PC-9 (cell line): ENCODE results near the gene STK32B. TPM values are rescaled to one million over a fixed set of nuclear protein-coding genes. Genes with fewer than 3 reads are reported as not detected.

Experiments
- BruUV-seq: library from RNA; stranded (reverse); fragments of 400-500 nt; replicated peaks from 2 replicates; lab custom pipeline; 2021; lab: Mats Ljungman, UMichigan
- CTCF ChIA-PET: fragments of 300-600 bp; sonication (Branson Sonifier 250); formaldehyde crosslinking; loops from one replicate; lab custom pipeline; 2022; ENCODE audit warnings: antibody characterized with exemption; lab: Charles Lee
- POLR2A ChIA-PET: fragments of 300-600 bp; sonication (Branson Sonifier 250); formaldehyde crosslinking; loops from one replicate; lab custom pipeline; 2022; ENCODE audit warnings: antibody characterized with exemption; ENCODE audit not compliant: unreplicated experiment; lab: Charles Lee
- DNase-seq, 2 experiments: peaks; one replicate each; pipeline versions ENCODE4 v3.0.0 to v3.0.0-alpha.2; 2015 to 2022; ENCODE audit warnings: mixed read lengths in 1 of 2
- H2AFZ ChIP-seq: fragments of 200-600 bp; sonication (generic); 2 replicates; pipeline ENCODE4 v1.8.1; 2017; ENCODE audit warnings: antibody characterized with exemption
- H3F3A ChIP-seq: fragments of 200-600 bp; sonication (generic); 2 replicates; pipeline ENCODE4 v1.8.1; 2017; ENCODE audit warnings: antibody characterized with exemption, mild to moderate bottlenecking, low read depth; ENCODE audit not compliant: insufficient read depth
- H3K27ac ChIP-seq: fragments of 200-600 bp; sonication (generic); 2 replicates; pipeline ENCODE4 v1.6.1; 2016; ENCODE audit warnings: mixed run types
- H3K27me3 ChIP-seq: fragments of 200-600 bp; sonication (generic); 2 replicates; pipeline ENCODE4 v1.6.1; 2016; ENCODE audit warnings: low read depth, mixed run types; ENCODE audit not compliant: insufficient read depth
- H3K36me3 ChIP-seq: fragments of 200-600 bp; sonication (generic); 2 replicates; pipeline ENCODE4 v1.6.1; 2016; ENCODE audit warnings: low read depth, mixed run types
- H3K4me1 ChIP-seq: fragments of 200-600 bp; sonication (generic); replicated peaks from 2 replicates; pipeline ENCODE4 v1.6.1; 2016; ENCODE audit warnings: mixed run types; ENCODE audit not compliant: insufficient read depth
- H3K4me2 ChIP-seq: fragments of 200-600 bp; sonication (generic); 2 replicates; pipeline ENCODE4 v1.6.1; 2017; ENCODE audit warnings: mixed run types
- H3K4me3 ChIP-seq: fragments of 200-600 bp; sonication (generic); 2 replicates; pipeline ENCODE4 v1.6.1; 2016; ENCODE audit warnings: mixed run types
- H3K79me2 ChIP-seq: fragments of 200-600 bp; sonication (generic); 2 replicates; pipeline ENCODE4 v1.6.1; 2017; ENCODE audit warnings: low read depth, mixed run types
- H3K9me2 ChIP-seq: fragments of 200-600 bp; sonication (generic); 2 replicates; pipeline ENCODE4 v1.8.1; 2017; ENCODE audit warnings: mild to moderate bottlenecking; ENCODE audit not compliant: insufficient read depth
- H3K9me3 ChIP-seq: fragments of 200-600 bp; sonication (generic); 2 replicates; pipeline ENCODE4 v1.8.1; 2016; ENCODE audit warnings: low read depth; ENCODE audit not compliant: insufficient read depth
- H4K20me1 ChIP-seq: fragments of 200-600 bp; sonication (generic); 2 replicates; pipeline ENCODE4 v1.8.1; 2017; ENCODE audit not compliant: insufficient read depth
- CTCF ChIP-seq: fragments of 200-600 bp; sonication (generic); conservative IDR thresholded peaks from 2 replicates; pipeline ENCODE4 v1.6.1; 2017; ENCODE audit warnings: mixed run types, antibody characterized with exemption, mild to moderate bottlenecking, moderate library complexity
- EZH2 ChIP-seq: fragments of 200-600 bp; sonication (generic); IDR thresholded peaks from 2 replicates; pipeline ENCODE4 v1.8.0; 2017; ENCODE audit warnings: antibody characterized with exemption, low read depth
- intact Hi-C: fragments of 100-400 bp; cut with micrococcal nuclease; formaldehyde crosslinking; loops from one replicate; pipeline ENCODE4 v1.10.0; 2022; ENCODE audit not compliant: unreplicated experiment
- total RNA-seq: library from RNA; stranded (reverse); gene quantifications from 2 replicates; pipeline ENCODE4 v1.2.3, GENCODE V29; 2021

STK32B gene
- total RNA-seq, 1 experiment from 2014 or later, result not detected

- no peaks in the 10 kb centered on the region for H3K9me2 ChIP-seq
- H3K4me1 ChIP-seq, result no peaks in the 10 kb centered on the region
- BruUV-seq, result no TSS peak
- no peak for DNase-seq
- no peak overlapping the region for H3K27ac ChIP-seq
- H3K79me2 ChIP-seq, result no peaks in the 10 kb centered on the region
- TF ChIP-seq CTCF (no peak), EZH2 (no peak)
- no peaks in the 10 kb centered on the region for H3F3A ChIP-seq
- no peak overlapping the region for H3K4me2 ChIP-seq
- no peak overlapping the region for H2AFZ ChIP-seq
- intact Hi-C loops, result no loop called here
- no peaks in the 10 kb centered on the region; the same call in 1 of the 2 replicates for H3K27me3 ChIP-seq
- H3K9me3 ChIP-seq, result no peaks in the 10 kb centered on the region
- POLR2A ChIA-PET, result no interaction called here
- CTCF ChIA-PET, result no interaction called here
- no peaks in the 10 kb centered on the region for H3K36me3 ChIP-seq
- H4K20me1 ChIP-seq, result no peaks in the 10 kb centered on the region
- no peak overlapping the region for H3K4me3 ChIP-seq
These were observed 426.3 kb downstream of the STK32B start for GRCh38 chr4:5477613-5478012.

- H3K36me3 ChIP-seq, result no peaks in the 10 kb centered on the region
- H2AFZ ChIP-seq, result no peak overlapping the region
- DNase-seq, result no peak
- no peak overlapping the region for H3K4me3 ChIP-seq
- H3K27ac ChIP-seq, result no peak overlapping the region
- no peaks in the 10 kb centered on the region for H3K9me2 ChIP-seq
- POLR2A ChIA-PET, result no interaction called here
- TF ChIP-seq CTCF (no peak), EZH2 (no peak)
- intact Hi-C loops, result no loop called here
- no peaks in the 10 kb centered on the region for H3K9me3 ChIP-seq
- no peaks in the 10 kb centered on the region for H4K20me1 ChIP-seq
- BruUV-seq, result no TSS peak
- CTCF ChIA-PET, result no interaction called here
- H3K27me3 ChIP-seq, result no peaks in the 10 kb centered on the region; the same call in 1 of the 2 replicates
- H3F3A ChIP-seq, result no peaks in the 10 kb centered on the region
- H3K79me2 ChIP-seq, result no peaks in the 10 kb centered on the region
- H3K4me1 ChIP-seq, result no peaks in the 10 kb centered on the region
- H3K4me2 ChIP-seq, result no peak overlapping the region
These were observed 426.9 kb downstream of the STK32B start for GRCh38 chr4:5478169-5478568.

GRCh38 chr4:5478697-5479096, 427.4 kb downstream of the STK32B start:
- no peak for DNase-seq
- Histone ChIP-seq H3K4me3 (no peak overlapping the region), H3K27me3 (no peaks in the 10 kb centered on the region; the same call in 1 of the 2 replicates), H2AFZ (no peak overlapping the region), H3K36me3 (no peaks in the 10 kb centered on the region), H3K9me2 (no peaks in the 10 kb centered on the region), H3K9me3 (no peaks in the 10 kb centered on the region), H3K4me1 (no peaks in the 10 kb centered on the region), H3K4me2 (no peak overlapping the region), H3F3A (no peaks in the 10 kb centered on the region), H4K20me1 (no peaks in the 10 kb centered on the region), H3K79me2 (no peaks in the 10 kb centered on the region), H3K27ac (no peak overlapping the region)
- ChIA-PET CTCF (no interaction called here), POLR2A (no interaction called here)
- no TSS peak for BruUV-seq
- TF ChIP-seq EZH2 (no peak), CTCF (no peak)
- intact Hi-C loops, result no loop called here
